GM13977 (cell line): ENCODE results near the gene ADM2.

Experiments
- DNase-seq: peaks from one replicate; pipeline ENCODE4 v3.0.0; 2012; ENCODE audit warnings: low spot score
- in situ Hi-C: fragments of 300-500 bp; cut with MboI; formaldehyde crosslinking; loops from one replicate; pipeline ENCODE4 v1.12.0; 2022; ENCODE audit warnings: low sequenced_read_pairs, low pct_unique_long_range_greater_than_20kb, mixed read lengths, inconsistent platforms; ENCODE audit not compliant: unreplicated experiment
- TF ChIP-seq, protein P1 (sequence below): IDR thresholded peaks from 2 replicates; pipeline ENCODE4 v1.5.1; 2012; ENCODE audit warnings: mild to moderate bottlenecking, control low read depth; ENCODE audit not compliant: insufficient read depth; ENCODE audit errors: extremely low read depth, missing control alignments

The ADM2 gene

DNA sequence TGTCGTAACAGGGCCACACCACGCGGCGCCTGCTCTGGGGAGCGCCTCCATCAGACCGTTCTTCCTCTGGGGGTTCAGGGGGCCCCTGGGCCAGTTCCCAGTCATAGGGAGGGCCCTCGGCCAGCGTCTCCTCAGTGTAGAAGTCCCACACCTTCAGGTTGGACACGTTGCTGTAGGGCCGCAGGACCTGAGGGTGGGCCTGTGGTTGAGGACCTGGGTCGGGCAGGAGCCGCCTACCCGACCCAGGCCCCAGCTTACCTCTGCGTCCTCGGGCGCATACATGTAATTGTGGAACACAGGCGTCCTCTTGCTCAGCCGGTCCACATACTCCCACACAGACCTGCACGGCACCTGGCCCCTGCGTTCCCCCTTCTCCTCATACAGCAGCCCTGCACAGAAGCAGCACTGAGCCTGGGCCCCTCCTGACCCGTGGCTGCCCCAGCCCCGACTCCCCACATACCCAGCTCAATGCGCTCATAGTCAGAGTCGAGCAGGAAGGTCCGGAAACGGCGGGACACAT lies 26.7 kb upstream of the ADM2 start:
- TF ChIP-seq, protein P1, sequence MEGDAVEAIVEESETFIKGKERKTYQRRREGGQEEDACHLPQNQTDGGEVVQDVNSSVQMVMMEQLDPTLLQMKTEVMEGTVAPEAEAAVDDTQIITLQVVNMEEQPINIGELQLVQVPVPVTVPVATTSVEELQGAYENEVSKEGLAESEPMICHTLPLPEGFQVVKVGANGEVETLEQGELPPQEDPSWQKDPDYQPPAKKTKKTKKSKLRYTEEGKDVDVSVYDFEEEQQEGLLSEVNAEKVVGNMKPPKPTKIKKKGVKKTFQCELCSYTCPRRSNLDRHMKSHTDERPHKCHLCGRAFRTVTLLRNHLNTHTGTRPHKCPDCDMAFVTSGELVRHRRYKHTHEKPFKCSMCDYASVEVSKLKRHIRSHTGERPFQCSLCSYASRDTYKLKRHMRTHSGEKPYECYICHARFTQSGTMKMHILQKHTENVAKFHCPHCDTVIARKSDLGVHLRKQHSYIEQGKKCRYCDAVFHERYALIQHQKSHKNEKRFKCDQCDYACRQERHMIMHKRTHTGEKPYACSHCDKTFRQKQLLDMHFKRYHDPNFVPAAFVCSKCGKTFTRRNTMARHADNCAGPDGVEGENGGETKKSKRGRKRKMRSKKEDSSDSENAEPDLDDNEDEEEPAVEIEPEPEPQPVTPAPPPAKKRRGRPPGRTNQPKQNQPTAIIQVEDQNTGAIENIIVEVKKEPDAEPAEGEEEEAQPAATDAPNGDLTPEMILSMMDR = no peak
- DNase-seq = no peak
- in situ Hi-C loops = no loop called here

DNA sequence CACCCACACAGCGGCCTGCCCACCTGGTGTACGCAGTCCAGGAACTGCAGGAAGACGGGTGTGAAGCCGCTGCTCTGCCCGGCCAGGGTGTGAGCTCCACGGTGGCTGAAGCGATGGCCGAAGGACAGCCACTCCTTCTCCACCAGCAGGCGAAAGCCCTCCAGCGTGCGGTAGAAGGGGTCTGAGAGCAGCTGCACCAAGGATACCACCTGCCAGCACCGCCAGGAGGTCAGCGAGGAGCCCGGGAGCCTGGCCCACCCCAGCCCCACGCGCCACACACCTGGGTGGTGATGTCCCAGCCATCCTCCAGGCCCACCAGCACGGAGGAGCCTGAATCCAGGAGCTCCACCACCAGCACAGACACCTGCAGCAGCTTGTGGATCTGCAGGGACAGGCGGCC lies 26.1 kb upstream of the ADM2 start:
- in situ Hi-C loops = no loop called here
- no peak for DNase-seq
- TF ChIP-seq, protein P1 = no peak

DNA sequence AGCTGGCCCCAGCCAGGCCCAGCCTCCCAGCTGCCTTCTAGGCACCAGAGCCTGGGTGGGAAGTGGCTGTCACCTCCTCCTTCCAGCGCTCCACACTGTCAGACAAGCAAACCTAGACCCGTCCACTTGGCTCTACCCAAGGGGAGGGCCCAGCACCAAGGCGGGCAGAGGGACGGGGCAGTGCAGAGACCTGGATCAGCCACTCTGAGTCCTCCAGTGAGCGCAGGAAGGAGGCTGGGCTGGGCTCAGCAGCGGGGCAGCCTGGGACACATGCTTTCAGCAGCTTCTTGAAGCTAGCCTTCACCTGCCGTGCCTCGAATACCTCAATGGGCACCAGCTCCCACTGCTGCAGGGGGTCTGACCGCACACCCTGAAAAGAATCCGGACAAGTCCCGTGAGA lies 25.3 kb upstream of the ADM2 start:
- no peak for DNase-seq
- in situ Hi-C loops = no loop called here
- TF ChIP-seq, protein P1 = no peak

DNA sequence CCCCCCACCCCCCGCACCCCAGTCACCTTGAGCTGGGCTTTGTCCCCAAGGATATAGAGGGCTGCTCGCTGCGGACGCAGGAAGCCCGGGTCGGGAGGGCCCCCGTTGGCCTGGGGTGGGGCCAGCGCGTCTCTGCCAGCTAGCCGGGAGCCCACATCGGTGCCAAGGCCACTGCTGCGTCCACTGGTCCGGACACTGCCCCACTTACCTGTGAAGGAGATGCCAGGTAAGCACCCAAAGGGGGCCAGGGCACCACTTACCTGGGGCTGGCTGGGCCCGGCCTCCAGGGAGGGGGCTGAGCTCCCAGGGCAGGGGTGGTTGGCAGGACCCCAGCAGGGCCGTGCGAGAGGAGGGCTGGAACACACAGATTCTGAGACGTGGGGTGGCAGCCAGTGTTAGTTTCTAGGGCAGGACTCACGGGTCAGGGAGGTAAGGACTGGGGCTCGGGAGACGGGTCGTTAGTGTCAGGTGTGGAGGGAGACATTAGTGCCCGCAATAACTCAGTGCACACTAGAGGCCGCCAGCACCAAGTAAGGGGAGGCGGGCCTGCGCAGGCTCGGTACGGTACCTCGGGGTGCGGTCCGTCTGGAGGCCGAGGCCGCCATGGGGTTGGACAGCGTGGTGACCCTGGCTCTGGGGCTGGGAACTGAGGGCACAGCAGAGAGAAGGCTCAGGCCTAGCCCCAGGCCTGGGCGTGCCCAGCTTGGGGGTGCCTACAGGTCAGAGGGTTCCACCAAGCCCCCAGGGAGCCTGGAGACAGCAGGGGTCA lies 24.7 kb upstream of the ADM2 start:
- TF ChIP-seq, protein P1 = peak; percentile 43
- in situ Hi-C loops = no loop called here
- DNase-seq = peak; percentile 72

DNA sequence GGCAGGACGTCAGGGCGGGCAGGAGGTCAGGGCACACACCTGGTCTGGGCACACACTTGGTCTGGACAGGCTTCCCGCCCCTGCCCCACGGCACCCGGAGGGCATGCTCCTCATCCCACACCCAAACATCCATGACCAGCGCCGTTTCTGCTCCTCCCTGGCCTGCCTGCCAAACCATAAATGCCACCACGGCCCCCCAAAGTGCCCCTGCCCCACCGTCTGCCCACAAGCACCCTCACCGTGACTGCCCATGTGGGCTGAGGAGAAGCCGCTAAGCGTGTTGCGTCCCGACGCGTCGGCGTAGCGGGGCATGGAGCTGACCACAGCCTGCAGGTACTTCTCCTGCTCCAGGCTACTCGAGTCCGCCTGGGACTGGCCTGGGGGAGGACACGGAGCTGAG lies 22.3 kb upstream of the ADM2 start:
- in situ Hi-C loops = no loop called here
- TF ChIP-seq, protein P1 = no peak
- DNase-seq = no peak

DNA sequence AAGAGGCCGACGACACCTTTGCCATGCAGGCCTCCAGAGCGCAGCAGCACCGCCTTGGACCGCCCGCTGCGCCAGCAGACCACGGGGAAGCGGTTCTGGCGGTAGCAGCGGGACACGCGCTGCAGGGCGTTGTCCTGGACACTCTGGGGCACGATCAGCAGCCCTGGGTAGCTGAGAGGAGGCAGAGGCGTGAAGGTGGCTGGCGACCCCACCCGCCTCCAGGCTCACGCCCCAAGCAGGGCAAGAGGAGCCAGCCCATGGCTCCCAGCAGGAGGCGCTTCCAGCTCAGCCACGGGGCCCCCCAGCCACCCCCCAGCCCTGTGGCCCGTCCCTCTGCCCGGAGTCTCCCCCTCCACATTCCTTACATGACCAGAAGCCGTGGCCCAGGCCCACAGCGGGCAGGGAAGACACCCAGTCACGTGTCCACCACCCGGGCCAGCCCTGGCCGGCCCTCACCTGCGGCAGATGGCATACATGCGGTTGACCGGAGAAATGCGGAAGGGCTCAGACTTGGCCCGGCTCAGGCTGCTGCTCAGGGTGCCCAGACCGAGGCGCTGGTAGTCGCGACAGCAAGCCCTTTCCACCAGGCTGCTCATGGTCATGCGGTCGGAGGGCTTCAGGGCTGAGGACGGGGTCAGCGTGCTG lies 21.7 kb upstream of the ADM2 start:
- in situ Hi-C loops = no loop called here
- no peak for DNase-seq
- TF ChIP-seq, protein P1 = peak; percentile 17
